HepG2 (cell line): ENCODE data around the gene HLA-F.

ENCODE experiments used
- BRCA1 ChIP-seq: sonication (generic); formaldehyde crosslinking; IDR thresholded peaks from 2 replicates; pipeline ENCODE4 v1.4.0; 2020; ENCODE audit warnings: missing genetic modification reagents
- FOSL2 ChIP-seq: sonication (generic); formaldehyde crosslinking; IDR thresholded peaks from 2 replicates; pipeline ENCODE4 v1.4.0; 2020; ENCODE audit warnings: missing genetic modification reagents
- HMG20B ChIP-seq: conservative IDR thresholded peaks from 2 replicates; pipeline ENCODE4 v1.6.1; 2016; ENCODE audit warnings: missing genetic modification reagents, missing compliant biosample characterization
- PCBP2 ChIP-seq: fragments of 200-400 bp; formaldehyde crosslinking; optimal IDR thresholded peaks from 2 replicates; pipeline ENCODE3; 2018; ENCODE audit warnings: low read length, low read depth; ENCODE audit not compliant: poor library complexity, severe bottlenecking
- PLRG1 ChIP-seq: fragments of 450-650 bp; conservative IDR thresholded peaks from 2 replicates; pipeline ENCODE4 v1.6.1; 2016
- PLSCR1 ChIP-seq: sonication (generic); formaldehyde crosslinking; IDR thresholded peaks from 2 replicates; pipeline ENCODE4 v1.5.0; 2020; ENCODE audit warnings: missing genetic modification reagents, mild to moderate bottlenecking, borderline replicate concordance
- REST ChIP-seq, 2 experiments: IDR thresholded peaks; 2 replicates each; pipeline ENCODE4 v1.6.1; 2011 to 2012; ENCODE audit warnings: low read length in 2 of 2, borderline replicate concordance in 1 of 2, low read depth in 1 of 2, mild to moderate bottlenecking in 1 of 2, moderate library complexity in 1 of 2
- UBTF ChIP-seq: sonication (generic); formaldehyde crosslinking; IDR thresholded peaks from 2 replicates; pipeline ENCODE4 v1.4.0; 2020; ENCODE audit warnings: mild to moderate bottlenecking, missing genetic modification reagents
- ZFP37 ChIP-seq: sonication (generic); formaldehyde crosslinking; IDR thresholded peaks from 2 replicates; pipeline ENCODE4 v1.4.0; 2020; ENCODE audit warnings: missing genetic modification reagents, borderline replicate concordance
- ZNF512 ChIP-seq: sonication (generic); formaldehyde crosslinking; IDR thresholded peaks from 2 replicates; pipeline ENCODE4 v1.4.0; 2020; ENCODE audit warnings: mild to moderate bottlenecking, missing genetic modification reagents
- TF ChIP-seq, protein P1 (sequence below): sonication (generic); formaldehyde crosslinking; IDR thresholded peaks from 2 replicates; pipeline ENCODE4 v1.5.0; 2020; ENCODE audit warnings: mild to moderate bottlenecking, missing genetic modification reagents, moderate library complexity
- TF ChIP-seq, protein P2 (sequence below): sonication (generic); formaldehyde crosslinking; IDR thresholded peaks from 2 replicates; pipeline ENCODE4 v1.4.0; 2020; ENCODE audit warnings: missing genetic modification reagents
- TF ChIP-seq, protein P3 (sequence below): sonication (generic); formaldehyde crosslinking; IDR thresholded peaks from 2 replicates; pipeline ENCODE4 v1.4.0; 2020; ENCODE audit warnings: missing genetic modification reagents

- TF ChIP-seq, protein P1, sequence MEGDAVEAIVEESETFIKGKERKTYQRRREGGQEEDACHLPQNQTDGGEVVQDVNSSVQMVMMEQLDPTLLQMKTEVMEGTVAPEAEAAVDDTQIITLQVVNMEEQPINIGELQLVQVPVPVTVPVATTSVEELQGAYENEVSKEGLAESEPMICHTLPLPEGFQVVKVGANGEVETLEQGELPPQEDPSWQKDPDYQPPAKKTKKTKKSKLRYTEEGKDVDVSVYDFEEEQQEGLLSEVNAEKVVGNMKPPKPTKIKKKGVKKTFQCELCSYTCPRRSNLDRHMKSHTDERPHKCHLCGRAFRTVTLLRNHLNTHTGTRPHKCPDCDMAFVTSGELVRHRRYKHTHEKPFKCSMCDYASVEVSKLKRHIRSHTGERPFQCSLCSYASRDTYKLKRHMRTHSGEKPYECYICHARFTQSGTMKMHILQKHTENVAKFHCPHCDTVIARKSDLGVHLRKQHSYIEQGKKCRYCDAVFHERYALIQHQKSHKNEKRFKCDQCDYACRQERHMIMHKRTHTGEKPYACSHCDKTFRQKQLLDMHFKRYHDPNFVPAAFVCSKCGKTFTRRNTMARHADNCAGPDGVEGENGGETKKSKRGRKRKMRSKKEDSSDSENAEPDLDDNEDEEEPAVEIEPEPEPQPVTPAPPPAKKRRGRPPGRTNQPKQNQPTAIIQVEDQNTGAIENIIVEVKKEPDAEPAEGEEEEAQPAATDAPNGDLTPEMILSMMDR (CRISPR knock-in tag), result no peak
- TF ChIP-seq PLSCR1 (CRISPR knock-in tag) (no peak), PCBP2 (no peak), FOSL2 (CRISPR knock-in tag) (no peak), UBTF (CRISPR knock-in tag) (no peak), REST (IDR thresholded peaks at IDR 0.05; ENCODE audit: borderline replicate concordance in 1 of 2, low read depth in 1 of 2, low read length in 2 of 2) (no peak), BRCA1 (CRISPR knock-in tag) (no peak), ZFP37 (no peak), HMG20B (CRISPR knock-in tag) (no peak), PLRG1 (no peak), ZNF512 (no peak)
- TF ChIP-seq, protein P2, sequence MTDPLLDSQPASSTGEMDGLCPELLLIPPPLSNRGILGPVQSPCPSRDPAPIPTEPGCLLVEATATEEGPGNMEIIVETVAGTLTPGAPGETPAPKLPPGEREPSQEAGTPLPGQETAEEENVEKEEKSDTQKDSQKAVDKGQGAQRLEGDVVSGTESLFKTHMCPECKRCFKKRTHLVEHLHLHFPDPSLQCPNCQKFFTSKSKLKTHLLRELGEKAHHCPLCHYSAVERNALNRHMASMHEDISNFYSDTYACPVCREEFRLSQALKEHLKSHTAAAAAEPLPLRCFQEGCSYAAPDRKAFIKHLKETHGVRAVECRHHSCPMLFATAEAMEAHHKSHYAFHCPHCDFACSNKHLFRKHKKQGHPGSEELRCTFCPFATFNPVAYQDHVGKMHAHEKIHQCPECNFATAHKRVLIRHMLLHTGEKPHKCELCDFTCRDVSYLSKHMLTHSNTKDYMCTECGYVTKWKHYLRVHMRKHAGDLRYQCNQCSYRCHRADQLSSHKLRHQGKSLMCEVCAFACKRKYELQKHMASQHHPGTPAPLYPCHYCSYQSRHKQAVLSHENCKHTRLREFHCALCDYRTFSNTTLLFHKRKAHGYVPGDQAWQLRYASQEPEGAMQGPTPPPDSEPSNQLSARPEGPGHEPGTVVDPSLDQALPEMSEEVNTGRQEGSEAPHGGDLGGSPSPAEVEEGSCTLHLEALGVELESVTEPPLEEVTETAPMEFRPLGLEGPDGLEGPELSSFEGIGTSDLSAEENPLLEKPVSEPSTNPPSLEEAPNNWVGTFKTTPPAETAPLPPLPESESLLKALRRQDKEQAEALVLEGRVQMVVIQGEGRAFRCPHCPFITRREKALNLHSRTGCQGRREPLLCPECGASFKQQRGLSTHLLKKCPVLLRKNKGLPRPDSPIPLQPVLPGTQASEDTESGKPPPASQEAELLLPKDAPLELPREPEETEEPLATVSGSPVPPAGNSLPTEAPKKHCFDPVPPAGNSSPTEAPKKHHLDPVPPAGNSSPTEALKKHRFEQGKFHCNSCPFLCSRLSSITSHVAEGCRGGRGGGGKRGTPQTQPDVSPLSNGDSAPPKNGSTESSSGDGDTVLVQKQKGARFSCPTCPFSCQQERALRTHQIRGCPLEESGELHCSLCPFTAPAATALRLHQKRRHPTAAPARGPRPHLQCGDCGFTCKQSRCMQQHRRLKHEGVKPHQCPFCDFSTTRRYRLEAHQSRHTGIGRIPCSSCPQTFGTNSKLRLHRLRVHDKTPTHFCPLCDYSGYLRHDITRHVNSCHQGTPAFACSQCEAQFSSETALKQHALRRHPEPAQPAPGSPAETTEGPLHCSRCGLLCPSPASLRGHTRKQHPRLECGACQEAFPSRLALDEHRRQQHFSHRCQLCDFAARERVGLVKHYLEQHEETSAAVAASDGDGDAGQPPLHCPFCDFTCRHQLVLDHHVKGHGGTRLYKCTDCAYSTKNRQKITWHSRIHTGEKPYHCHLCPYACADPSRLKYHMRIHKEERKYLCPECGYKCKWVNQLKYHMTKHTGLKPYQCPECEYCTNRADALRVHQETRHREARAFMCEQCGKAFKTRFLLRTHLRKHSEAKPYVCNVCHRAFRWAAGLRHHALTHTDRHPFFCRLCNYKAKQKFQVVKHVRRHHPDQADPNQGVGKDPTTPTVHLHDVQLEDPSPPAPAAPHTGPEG (CRISPR knock-in tag), result no peak
- TF ChIP-seq, protein P3, sequence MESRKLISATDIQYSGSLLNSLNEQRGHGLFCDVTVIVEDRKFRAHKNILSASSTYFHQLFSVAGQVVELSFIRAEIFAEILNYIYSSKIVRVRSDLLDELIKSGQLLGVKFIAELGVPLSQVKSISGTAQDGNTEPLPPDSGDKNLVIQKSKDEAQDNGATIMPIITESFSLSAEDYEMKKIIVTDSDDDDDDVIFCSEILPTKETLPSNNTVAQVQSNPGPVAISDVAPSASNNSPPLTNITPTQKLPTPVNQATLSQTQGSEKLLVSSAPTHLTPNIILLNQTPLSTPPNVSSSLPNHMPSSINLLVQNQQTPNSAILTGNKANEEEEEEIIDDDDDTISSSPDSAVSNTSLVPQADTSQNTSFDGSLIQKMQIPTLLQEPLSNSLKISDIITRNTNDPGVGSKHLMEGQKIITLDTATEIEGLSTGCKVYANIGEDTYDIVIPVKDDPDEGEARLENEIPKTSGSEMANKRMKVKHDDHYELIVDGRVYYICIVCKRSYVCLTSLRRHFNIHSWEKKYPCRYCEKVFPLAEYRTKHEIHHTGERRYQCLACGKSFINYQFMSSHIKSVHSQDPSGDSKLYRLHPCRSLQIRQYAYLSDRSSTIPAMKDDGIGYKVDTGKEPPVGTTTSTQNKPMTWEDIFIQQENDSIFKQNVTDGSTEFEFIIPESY (CRISPR knock-in tag), result no peak
Observed at GRCh38 chr6:29762051-29762450, 38.8 kb downstream of the HLA-F start.
